Endothelial cell (in vitro differentiated cells): ENCODE measurements around the gene EVC. TPM values are rescaled to one million over a fixed set of nuclear protein-coding genes. Genes with fewer than 3 reads are reported as not detected.

Source experiments
- DNase-seq: peaks from one replicate; pipeline ENCODE4 v3.0.0; 2021; ENCODE audit warnings: low spot score
- H3K27ac Mint-ChIP-seq: one replicate; pipeline ENCODE4 v1.8.0; 2021; ENCODE audit warnings: mixed read lengths, inconsistent platforms; ENCODE audit not compliant: unreplicated experiment
- H3K27me3 Mint-ChIP-seq: one replicate; pipeline ENCODE4 v1.8.0; 2021; ENCODE audit warnings: mild to moderate bottlenecking, moderate library complexity, mixed read lengths, inconsistent platforms; ENCODE audit not compliant: unreplicated experiment
- H3K36me3 Mint-ChIP-seq: one replicate; pipeline ENCODE4 v1.8.0; 2021; ENCODE audit warnings: mild to moderate bottlenecking, low read depth, mixed read lengths, inconsistent platforms; ENCODE audit not compliant: unreplicated experiment
- H3K4me1 Mint-ChIP-seq: one replicate; pipeline ENCODE4 v1.8.0; 2021; ENCODE audit warnings: mild to moderate bottlenecking, mixed read lengths, inconsistent platforms; ENCODE audit not compliant: unreplicated experiment
- H3K4me3 Mint-ChIP-seq: one replicate; pipeline ENCODE4 v1.8.0; 2021; ENCODE audit warnings: mild to moderate bottlenecking, mixed read lengths, inconsistent platforms; ENCODE audit not compliant: unreplicated experiment
- H3K9me3 Mint-ChIP-seq: one replicate; pipeline ENCODE4 v1.8.0; 2021; ENCODE audit warnings: mixed read lengths, inconsistent platforms; ENCODE audit not compliant: unreplicated experiment
- CTCF ChIP-seq: fragments of 200-600 bp; sonication (generic); IDR thresholded peaks from one replicate; pipeline ENCODE4 v1.5.0; 2021; ENCODE audit warnings: antibody characterized with exemption; ENCODE audit not compliant: unreplicated experiment
- total RNA-seq: library from RNA; stranded (reverse); fragmentation: NEBNext Ultra II Directional; extraction: Animal tissue kit (Norgen Biotek cat#: 25700); gene quantifications from one replicate; pipeline ENCODE4 v1.2.1, GENCODE V29; 2021; ENCODE audit not compliant: unreplicated experiment

The EVC gene
- total RNA-seq, 1 donor from 2014 or later, result 14.9 TPM

- H3K27me3 Mint-ChIP-seq, result peaks cover 11% of the 10 kb centered on the region
- no peaks in the 10 kb centered on the region for H3K9me3 Mint-ChIP-seq
- peaks cover 39% of the 10 kb centered on the region for H3K36me3 Mint-ChIP-seq
- H3K4me3 Mint-ChIP-seq, result peak overlapping the region; percentile 31
- peaks cover 18% of the 10 kb centered on the region for H3K4me1 Mint-ChIP-seq
- H3K27ac Mint-ChIP-seq, result peak overlapping the region; percentile 1
- no peak for DNase-seq
- no peak for TF ChIP-seq CTCF
Observed at GRCh38 chr4:5784021-5784420, 73.0 kb downstream of the EVC start.

- no peak overlapping the region for H3K27ac Mint-ChIP-seq
- no peak overlapping the region for H3K4me3 Mint-ChIP-seq
- DNase-seq, result no peak
- H3K4me1 Mint-ChIP-seq, result peaks cover 18% of the 10 kb centered on the region
- H3K27me3 Mint-ChIP-seq, result peaks cover 11% of the 10 kb centered on the region
- H3K36me3 Mint-ChIP-seq, result peaks cover 45% of the 10 kb centered on the region
- TF ChIP-seq CTCF, result no peak
- H3K9me3 Mint-ChIP-seq, result no peaks in the 10 kb centered on the region
Observed at GRCh38 chr4:5784960-5785611, 74.1 kb downstream of the EVC start.

GRCh38 chr4:5785806-5786680, 75.0 kb downstream of the EVC start:
- Mint-ChIP-seq H3K4me1 (peaks cover 15% of the 10 kb centered on the region), H3K9me3 (no peaks in the 10 kb centered on the region), H3K27ac (no peak overlapping the region), H3K36me3 (peaks cover 45% of the 10 kb centered on the region), H3K4me3 (no peak overlapping the region), H3K27me3 (peaks cover 11% of the 10 kb centered on the region)
- no peak for DNase-seq
- TF ChIP-seq CTCF, result no peak

- no peak for TF ChIP-seq CTCF
- Mint-ChIP-seq H3K4me1 (peaks cover 12% of the 10 kb centered on the region), H3K36me3 (peaks cover 45% of the 10 kb centered on the region), H3K27me3 (peaks cover 11% of the 10 kb centered on the region), H3K4me3 (no peak overlapping the region), H3K9me3 (no peaks in the 10 kb centered on the region), H3K27ac (no peak overlapping the region)
- DNase-seq, result no peak
Observed at GRCh38 chr4:5787311-5787710, 76.3 kb downstream of the EVC start.

GRCh38 chr4:5788144-5788543, 77.1 kb downstream of the EVC start:
- peaks cover 7% of the 10 kb centered on the region for H3K4me1 Mint-ChIP-seq
- DNase-seq, result no peak
- TF ChIP-seq CTCF, result no peak
- H3K27me3 Mint-ChIP-seq, result peaks cover 6% of the 10 kb centered on the region
- no peak overlapping the region for H3K27ac Mint-ChIP-seq
- H3K4me3 Mint-ChIP-seq, result no peak overlapping the region
- H3K36me3 Mint-ChIP-seq, result peaks cover 39% of the 10 kb centered on the region
- no peaks in the 10 kb centered on the region for H3K9me3 Mint-ChIP-seq
